HG02981 (cell line): Measurements from ENCODE around the gene TYW3.

Experiments
- ATAC-seq: cut with Tn5 transposase; IDR thresholded peaks from one replicate; pipeline ENCODE4 v1.9.1; 2021; ENCODE audit warnings: mild to moderate bottlenecking, moderate library complexity; ENCODE audit not compliant: unreplicated experiment

The TYW3 gene, protein sequence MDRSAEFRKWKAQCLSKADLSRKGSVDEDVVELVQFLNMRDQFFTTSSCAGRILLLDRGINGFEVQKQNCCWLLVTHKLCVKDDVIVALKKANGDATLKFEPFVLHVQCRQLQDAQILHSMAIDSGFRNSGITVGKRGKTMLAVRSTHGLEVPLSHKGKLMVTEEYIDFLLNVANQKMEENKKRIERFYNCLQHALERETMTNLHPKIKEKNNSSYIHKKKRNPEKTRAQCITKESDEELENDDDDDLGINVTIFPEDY

GRCh38 chr1:74732960-74733603 is at the start of gene TYW3, which contains the start of gene CRYZ:
Gene TYW3, plus strand, starts transcription at chr1:74733152. Its CDS starts 93 bp downstream, at chr1:74733245.
Gene CRYZ, minus strand, starts transcription at chr1:74733050. Its CDS starts 8,229 bp downstream, at chr1:74724821.
- ATAC-seq, result peak; percentile 58

DNA sequence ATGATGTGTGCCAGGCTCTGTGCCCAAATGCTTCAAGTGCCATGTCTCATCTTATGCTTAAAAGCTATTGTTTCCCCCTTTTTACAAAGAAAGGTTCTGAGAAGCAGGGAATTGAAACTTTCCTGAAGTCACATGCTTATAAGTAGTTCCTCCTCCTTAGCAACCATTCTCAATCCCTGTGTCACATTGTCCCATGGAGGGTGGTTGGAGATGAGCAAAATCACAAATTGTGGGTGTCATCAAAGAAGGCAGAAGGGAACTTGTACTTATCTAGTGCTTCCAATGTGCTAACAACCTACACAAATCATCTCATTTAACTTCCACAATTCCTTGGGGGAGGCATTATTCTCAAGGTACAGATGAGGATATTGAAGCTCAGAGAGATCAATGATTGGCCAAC is 49.3 kb upstream of the TYW3 start:
- no peak for ATAC-seq

GRCh38 chr1:74684301-74684700 is 48.7 kb upstream of the TYW3 start:
- ATAC-seq, result no peak

DNA sequence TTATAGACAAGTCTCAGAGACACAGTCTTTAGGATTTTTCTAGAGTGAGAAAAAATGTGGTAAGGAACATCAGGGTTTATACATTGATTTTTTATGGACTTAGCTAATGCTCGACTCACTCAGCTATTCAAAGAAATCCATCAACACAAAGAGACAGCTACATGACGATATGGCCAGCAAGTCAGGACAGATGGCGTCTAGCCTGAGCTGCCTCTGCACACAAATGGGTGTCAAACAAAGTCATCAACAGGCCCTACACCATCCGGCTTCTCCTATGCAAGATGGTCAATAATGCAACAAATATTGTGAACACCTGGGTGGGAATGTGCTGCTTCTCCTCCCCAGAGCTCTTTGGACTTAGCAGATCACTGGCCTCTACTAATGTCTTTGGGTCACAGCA is 46.0 kb upstream of the TYW3 start:
- ATAC-seq, result no peak

- no peak for ATAC-seq
Observed at GRCh38 chr1:74689621-74690363, 43.2 kb upstream of the TYW3 start.

- no peak for ATAC-seq
Observed at GRCh38 chr1:74690364-74690696, 42.6 kb upstream of the TYW3 start.

DNA sequence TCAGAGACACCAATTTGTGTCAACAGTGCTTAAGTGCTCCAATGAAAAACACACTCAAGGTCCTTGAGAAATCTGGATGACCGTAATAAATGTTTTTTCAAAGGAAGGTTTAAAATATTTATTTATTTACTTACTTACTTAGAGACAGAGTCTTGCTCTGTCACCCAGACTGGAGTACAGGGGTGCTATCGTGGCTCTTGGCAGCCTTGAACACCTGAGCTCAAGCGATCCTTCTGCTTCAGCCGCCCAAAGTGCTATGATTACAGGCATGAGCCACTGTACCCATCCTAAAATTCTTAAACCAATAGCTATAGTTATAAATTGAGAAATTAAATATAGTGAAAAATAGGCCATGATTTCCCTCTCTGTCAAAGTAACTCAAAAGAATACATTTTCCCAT is 42.0 kb upstream of the TYW3 start:
- ATAC-seq, result no peak

- ATAC-seq, result no peak
Observed at GRCh38 chr1:74693473-74693872, 39.5 kb upstream of the TYW3 start.

- ATAC-seq, result no peak
Observed at GRCh38 chr1:74697832-74698231, 35.1 kb upstream of the TYW3 start.

DNA sequence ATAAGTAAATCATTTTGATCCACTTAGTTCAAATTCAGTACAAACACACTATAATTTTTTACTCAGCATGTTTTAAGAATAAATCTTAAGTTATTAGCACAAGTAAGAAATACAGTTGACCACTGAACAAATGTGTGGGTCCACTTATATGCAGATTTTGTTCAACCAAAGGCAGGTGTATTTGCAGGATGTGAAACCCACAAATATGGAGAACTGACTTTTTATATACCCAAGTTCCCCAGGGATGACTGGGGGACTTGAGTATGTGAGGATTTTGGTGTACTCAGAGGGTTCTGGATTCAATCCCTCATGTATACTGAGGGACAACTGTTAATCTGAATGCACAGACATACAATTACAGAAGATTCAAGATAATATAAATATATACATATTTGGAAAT is 33.6 kb upstream of the TYW3 start:
- ATAC-seq, result peak; percentile 53

DNA sequence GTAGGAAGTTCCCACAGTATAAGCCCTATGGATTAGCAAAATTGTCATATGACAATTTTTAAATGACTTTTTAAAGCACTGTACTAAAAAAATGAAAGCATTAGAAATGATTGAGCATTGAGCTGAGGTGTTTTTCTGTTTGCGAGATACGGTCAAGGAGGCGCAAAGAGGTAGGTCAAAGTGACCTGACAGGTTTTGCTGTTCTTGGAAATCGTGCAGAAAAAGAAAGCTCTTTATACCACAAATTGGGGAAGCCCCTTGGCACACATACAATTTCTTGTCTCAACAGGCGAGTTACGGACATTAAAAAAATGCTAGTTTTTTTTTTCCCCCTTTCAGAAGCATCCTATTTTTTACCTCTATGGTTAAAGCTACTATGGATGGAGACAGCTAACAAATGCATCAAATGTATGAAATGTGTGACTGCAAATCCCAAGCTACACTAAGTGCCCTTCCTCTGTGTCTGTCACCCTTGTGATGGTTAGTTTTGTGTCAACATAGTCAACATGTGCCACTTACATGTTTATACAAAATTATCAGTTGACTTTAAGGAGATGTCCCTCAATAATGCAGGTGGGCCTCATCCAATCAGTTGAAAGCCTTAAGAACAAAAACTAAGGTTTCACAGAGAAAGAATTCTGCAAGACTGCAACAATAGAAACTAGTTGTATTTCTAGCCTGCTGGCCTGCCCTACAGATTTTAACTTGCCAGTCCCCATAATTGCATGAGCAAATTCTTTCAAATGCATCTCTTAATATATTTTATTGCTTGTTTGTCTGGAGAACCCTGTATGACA is 29.4 kb upstream of the TYW3 start:
- no peak for ATAC-seq

DNA sequence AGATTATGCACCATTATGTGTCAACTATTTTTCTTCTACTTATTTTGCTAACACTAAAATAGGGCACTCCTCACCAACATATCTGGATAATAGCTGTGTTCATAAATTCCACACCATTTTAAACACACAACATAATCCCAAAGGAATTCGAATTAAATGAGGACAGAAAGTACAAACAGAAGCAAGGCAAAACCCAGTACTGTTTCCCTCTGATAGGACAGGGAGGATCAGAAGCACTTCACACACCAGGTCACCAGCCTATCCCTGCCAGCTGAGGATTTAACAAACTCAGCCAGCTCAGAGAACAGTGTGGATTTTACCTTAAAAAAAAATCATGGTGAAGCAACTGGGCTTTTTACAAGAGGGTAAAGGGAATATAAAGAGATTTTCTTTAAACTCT is 20.1 kb upstream of the TYW3 start:
- ATAC-seq, result no peak

- ATAC-seq, result no peak
Observed at GRCh38 chr1:74713849-74714248, 19.1 kb upstream of the TYW3 start.

- ATAC-seq, result peak; percentile 51
Observed at GRCh38 chr1:74714429-74715235, 18.3 kb upstream of the TYW3 start.

GRCh38 chr1:74715236-74715502 is 17.8 kb upstream of the TYW3 start:
- no peak for ATAC-seq

- no peak for ATAC-seq
Observed at GRCh38 chr1:74715806-74716205, 17.1 kb upstream of the TYW3 start.

DNA sequence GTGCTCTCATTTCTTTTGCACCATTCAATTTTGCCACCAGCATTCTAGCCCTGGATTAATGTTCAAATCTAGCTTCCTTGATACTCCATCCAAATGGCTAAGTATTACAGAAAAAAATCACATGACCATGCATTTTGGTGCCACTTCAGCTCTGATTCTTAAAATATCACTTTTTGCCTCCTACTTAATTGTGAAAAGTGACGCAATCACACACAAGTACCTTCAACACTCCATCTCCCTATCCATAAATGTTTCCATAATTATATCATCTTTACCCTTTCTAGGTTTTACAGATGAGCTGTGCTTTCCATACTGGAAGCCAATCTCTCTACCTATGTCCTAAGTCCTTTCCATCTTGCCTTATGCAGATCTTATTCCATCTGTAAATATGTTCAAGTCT is 16.1 kb upstream of the TYW3 start:
- no peak for ATAC-seq

DNA sequence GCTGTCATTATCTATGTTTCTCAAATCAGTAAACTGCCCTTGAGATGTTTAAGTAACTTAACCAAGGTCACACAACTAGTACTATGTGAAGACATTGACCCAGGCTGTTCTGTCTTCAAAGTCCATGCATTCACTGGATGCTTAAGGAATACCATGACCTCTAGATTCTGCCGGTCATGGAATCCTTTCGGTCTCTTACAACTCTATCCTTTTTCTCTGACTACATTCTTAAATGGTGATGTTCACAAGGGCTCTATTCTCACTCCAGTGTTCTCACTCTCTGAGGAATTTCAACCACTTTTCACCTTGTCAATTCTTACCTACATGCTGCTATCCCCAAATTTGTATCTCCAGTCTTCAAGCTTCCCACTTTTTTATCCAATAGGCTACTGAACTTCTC is 15.3 kb upstream of the TYW3 start:
- ATAC-seq, result no peak

GRCh38 chr1:74726063-74726462 is 6.9 kb upstream of the TYW3 start:
- ATAC-seq, result no peak

DNA sequence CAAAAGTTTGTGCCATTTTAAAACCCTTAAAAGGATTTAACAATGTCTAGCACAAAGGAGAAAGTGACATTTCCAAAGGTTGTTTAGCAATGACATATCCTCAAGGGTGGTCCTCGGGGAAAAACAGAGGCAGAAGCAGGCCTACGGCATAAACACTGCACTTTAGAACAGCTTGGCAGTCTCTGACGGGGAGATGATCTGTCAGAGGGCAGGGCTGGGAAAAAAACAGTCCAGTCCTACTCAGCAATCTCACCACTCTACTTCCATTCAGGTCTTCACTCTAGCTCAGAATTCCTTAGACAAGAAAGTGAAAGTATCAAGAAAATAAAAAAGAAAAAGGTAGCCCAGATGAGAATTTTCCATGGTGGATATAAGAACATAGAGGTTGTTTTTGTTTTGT is 4.2 kb upstream of the TYW3 start:
- no peak for ATAC-seq
